HG02981 (cell line): ENCODE data around the gene RIBC2.
"Not testable (repeated sequence)": the region's sequence is repeated elsewhere in the genome, so short reads cannot be mapped to it uniquely, and the experiment has no call there.

Source experiments
- ATAC-seq: cut with Tn5 transposase; IDR thresholded peaks from one replicate; pipeline ENCODE4 v1.9.1; 2021; ENCODE audit warnings: mild to moderate bottlenecking, moderate library complexity; ENCODE audit not compliant: unreplicated experiment

RIBC2 gene

GRCh38 chr22:45423524-45423923 lies 10.0 kb downstream of the RIBC2 start:
- ATAC-seq, result no peak

- no peak for ATAC-seq
Observed at GRCh38 chr22:45424241-45424731, 10.8 kb downstream of the RIBC2 start.

DNA sequence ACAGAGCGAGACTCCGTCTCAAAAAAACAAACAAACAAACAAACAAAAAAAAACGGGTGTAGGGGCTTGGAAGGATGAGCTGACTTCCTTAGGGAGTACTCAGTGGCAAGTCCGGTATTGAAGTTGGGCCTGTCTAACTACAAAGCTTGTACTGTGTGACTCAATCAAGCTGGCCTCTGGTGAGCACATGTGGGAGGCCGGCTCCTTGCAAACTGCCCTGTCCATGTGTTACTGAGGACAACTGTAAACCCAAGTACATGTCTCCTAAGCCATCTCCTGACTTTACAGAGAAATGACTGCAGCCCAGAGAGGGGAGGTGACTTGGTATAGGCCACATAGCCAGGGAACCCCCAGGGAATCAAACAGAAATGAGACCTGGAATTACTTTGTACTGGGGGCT lies 11.6 kb downstream of the RIBC2 start:
- ATAC-seq, result no peak

DNA sequence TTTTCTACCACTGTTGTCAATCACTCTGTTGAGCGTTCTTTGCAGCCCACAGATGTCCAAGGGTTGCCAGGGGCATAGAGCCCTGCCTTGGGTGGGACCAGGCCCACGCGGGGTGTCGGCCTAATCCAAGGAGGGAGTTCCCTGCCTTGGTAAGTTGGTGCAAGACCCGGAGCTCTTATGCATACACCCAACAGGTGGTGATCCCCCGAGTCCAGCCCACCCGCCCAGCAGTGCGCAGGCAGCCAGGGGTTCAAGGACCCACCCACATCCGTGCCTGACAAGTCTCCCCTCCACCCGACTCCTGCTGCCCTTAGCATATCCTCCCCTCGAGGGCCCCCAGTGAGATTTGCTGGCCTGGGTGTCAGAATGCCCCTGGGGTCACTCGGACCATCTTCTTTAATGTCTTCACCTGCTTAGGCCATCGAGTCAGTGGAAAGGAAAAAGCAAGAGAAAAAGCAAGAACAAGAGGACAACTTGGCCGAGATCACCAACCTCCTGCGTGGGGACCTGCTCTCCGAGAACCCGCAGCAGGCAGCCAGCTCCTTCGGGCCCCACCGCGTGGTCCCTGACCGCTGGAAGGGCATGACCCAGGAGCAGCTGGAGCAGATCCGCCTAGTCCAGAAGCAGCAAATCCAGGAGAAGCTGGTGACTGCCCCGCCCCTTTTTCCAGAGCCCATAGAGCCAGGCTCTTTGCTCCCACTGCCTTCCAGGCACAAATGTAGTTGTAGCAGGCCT lies 12.2 kb downstream of the RIBC2 start:
- ATAC-seq, result no peak

DNA sequence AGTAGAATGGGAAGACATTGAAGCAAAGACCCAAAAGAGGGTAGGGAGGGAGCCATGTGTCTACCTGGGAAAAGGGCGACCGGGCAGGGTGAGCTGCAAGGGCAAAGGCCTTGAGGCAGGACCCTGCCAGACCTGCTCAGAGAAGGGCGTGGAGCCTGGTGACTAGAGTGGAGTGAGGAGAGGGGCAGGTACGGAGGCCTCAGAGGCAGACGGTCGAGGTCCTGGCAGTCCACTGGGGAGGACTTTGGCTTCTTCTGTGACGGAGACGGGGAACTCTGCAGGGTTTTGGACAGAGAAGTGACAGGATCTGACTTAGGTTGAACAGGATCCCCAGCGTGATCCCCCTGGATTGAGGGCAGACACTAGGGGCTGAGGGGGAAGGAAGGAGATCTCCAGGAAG lies 12.9 kb downstream of the RIBC2 start:
- no peak for ATAC-seq

- no peak for ATAC-seq
Observed at GRCh38 chr22:45427114-45427513, 13.6 kb downstream of the RIBC2 start.

DNA sequence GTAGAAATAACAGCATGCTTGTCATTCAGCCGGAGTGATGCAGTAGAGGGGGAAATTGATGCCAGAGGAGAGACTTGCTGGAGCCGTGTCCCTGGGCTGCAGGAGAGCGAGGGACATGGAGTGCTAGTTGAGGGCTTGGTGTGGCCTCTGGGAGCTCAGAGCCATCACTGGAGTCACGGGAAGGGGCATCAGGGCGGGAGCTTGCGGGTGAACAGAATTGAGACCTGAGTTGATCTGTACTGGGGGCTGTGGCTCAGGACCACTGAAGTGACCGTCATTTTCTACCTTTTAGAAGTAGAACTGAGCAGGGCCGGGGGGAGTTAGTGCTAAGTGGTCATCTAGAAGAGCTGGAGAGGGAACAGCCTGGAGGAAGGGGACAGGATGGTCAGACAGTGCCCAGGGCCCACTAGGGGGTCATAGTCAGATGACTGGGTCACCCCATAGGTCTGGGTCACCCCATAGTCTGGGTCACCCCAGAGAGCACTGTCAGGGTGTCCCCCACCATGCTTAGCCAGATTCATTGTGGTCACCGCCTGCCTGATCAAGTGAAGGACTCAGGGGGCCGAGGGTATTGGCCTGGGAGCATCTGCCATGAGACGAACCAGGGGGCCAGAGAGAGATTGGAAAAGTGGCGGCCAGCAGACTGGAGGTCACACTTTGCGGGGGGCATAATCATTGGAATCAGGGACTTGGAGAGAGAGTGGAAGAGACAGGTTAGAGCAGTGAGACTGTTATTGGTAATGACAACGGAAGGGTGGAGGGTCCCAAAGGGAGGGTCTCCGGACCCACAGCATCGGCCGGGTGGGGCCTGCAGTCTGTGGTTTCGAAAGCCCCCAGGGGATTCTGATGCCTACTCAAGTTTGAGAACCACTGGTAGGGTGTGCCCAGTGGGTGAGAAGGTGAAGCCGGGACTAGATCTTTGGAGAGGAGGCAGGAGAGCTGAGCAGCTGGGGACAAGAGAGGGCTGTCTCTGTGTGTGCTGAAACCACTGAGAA lies 15.2 kb downstream of the RIBC2 start:
- no peak for ATAC-seq

DNA sequence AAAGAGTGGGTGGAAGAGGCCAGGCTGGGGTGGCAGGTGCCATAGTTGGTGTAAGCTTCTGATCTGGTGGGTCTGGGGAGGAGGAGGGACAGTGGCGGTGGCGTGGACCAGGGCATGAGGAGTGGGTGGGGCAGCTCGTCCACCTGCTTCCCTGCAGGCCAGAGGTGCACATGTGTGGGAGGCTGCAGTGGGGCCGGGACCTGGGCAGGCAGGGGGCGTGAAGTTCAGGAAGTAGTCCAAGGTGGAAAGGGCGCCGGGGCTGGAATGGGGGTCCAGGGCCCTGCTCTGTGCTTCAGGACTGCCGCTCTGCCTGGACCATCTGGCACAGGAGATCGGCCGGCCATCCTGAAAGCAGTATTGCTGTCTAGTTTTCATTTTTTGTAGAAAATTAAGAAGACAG lies 15.9 kb downstream of the RIBC2 start:
- no peak for ATAC-seq

DNA sequence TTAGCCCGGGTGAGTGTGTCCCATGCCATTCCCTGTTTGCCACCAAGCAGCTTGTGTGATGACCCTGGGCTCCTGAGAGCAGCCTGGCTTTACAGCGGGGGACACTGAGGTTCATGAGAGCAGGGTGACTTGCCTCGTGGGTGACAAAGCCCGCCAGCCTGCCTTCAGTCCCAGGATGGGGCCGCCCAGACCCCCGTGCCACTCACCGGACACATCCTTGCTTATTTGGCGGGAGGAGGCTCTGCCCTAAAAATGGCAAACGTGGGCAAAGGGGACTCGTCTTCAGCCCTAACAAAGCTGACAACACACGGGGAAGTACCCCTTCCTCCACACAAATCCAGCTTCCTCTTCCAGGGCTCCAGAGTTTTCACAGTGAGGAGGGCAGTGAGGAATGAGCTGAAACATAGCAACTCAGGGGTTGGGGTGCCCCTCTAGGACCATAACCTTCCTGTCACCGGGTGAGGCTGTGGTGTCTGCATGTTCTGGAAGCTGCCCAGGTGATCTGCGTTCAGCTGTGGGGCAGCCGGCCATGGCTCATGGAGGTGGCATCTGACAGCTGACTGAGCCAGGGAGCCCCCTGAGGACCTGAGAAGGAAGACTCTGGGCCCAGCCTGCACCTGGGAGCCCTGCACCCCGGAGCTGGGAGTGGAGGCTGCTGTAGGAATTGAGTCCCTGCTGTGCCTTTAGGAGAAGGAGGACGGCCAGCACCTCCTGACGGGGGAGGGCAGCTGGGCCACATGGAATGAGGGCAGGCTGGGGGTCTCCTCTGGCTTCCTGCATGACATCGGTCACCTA lies 16.7 kb downstream of the RIBC2 start:
- ATAC-seq, result no peak

GRCh38 chr22:45430871-45431270 lies 17.4 kb downstream of the RIBC2 start:
- no peak for ATAC-seq

- ATAC-seq, result no peak
Observed at GRCh38 chr22:45434981-45435380, 21.5 kb downstream of the RIBC2 start.

GRCh38 chr22:45435544-45436139 lies 22.1 kb downstream of the RIBC2 start:
- ATAC-seq, result no peak

DNA sequence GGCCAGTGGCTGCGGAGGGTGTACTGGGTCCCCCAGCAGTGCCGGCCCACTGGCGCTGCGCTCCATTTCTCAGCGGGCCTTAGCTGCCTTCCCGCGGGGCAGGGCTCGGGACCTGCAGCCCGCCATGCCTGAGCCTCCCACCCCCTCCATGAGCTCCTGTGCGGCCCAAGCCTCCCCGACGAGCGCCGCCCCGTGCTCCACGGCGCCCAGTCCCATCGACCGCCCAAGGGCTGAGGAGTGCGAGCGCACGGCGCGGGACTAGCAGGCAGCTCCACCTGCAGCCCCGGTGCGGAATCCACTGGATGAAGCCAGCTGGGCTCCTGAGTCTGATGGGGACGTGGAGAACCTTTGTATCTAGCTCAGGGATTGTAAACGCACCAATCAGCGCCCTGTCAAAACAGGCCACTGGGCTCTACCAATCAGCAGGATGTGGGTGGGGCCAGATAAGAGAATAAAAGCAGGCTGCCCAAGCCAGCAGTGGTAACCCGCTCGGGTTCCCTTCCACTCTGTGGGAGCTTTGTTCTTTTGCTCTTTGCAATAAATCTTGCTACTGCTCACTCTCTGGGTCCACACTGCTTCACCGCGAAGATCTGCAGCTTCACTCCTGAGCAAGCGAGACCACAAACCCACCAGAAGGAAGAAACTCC lies 23.5 kb downstream of the RIBC2 start:
- not testable (repeated sequence) for ATAC-seq

DNA sequence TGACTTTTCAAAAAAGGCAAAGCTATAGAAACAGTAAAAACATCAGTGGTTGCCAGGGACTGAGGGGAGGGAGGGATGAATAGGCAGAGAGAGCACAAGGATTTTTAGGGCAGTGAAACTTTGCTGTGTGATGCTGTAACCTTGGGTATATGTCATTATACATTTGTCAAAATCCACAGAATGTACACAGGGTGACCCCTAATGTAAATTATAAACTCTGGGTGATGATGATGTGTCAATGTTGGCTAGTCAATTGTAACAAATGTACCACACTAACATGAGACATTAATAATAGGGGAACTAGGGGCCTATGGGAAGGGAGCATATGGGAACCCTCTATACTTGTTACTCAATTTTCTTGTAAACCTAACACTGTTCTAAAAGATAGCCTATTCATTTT lies 24.8 kb downstream of the RIBC2 start:
- no peak for ATAC-seq

DNA sequence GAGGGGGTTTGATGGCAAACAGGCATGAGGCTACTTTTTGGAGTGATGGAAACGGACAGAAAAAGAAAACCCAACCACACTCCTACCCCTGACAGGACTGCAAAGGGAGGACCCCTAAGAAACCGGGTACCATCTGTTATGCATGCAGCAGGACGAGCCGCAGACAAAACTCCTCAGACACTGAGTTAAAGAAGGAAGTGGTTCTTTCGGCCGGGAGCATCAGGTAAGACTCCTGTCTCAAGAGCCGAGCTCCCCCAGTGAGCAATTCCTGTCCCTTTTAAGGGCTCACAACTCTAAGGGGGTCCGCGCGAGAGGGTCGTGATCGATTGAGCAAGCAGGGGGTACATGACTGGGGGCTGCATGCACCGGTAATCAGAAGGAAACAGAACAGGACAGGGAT lies 27.2 kb downstream of the RIBC2 start:
- not testable (repeated sequence) for ATAC-seq

DNA sequence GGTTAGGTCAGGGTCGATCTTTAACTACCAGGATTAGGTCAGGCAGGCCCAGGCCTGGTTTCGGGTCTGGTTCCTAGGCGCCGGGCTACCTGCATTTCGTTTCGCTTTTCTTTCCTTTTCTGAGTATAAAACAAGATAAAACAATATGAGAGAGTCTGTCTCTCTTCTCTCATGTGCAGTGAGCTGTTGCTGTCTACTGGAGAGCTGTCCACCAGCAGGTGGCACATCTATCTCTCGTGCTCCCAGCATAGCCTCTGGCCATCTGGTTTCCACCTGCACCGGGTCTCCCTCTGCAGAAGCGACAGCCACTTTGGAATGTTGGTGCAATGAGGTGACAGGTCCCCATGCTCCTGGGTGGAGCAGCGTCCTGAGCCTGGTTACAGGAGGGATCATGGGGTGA lies 27.6 kb downstream of the RIBC2 start:
- ATAC-seq, result no peak

- ATAC-seq, result no peak
Observed at GRCh38 chr22:45442116-45442515, 28.6 kb downstream of the RIBC2 start.

GRCh38 chr22:45444168-45444567 lies 30.7 kb downstream of the RIBC2 start:
- no peak for ATAC-seq

DNA sequence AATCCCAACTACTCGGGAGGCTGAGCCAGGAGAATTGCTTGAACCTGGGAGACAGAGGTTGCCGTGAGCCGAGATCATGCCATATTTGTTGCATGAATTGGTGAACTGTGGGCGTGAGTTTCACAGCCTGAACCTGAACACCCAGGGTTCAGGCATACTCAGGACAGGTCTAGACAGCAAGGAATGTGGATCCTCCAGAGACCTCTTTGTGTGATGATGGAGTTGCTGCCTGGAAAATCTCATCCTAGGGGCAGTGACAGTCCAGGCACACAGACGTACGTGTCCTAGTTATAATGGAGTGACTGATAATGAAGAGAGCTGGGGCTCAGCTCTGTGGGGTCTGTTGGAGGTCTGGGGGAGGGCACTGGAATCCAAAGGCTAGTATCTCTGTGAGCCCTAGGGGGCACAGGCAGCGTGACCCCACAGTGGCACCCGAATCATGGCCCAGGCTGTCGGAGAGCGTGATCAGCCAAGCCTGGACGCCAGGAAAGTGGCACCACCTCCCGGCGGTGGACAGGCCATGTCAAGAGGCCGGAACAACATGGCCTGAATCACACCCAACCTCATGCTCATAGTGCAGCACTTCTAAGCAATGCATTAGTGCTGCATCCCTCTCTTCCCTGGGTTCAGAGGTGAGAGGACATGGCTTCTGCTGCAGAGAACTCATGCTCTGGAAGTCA lies 31.7 kb downstream of the RIBC2 start:
- ATAC-seq, result no peak

DNA sequence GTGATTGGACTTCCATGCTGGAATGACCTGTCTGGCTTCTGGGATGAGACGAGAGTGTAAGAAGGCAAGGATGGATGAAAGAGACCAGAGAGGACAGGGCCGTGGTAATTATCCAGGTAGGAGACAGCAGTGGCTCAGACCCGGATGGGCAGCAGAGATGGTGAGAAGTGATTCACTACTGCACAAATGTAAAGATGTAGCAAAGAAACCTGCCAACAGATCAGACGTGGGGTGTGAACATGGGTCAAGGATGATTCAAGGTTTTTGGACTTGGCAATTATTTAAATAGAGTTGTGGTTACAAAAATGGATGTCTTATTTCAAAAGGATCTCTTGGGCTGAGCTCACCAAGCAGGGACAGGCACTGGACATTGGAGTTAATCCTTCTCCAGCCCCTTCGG lies 32.7 kb downstream of the RIBC2 start:
- ATAC-seq, result no peak
